AG08395 (cell line): ENCODE results near the gene ADRA2B.
"Not testable (repeated sequence)": the region's sequence is repeated elsewhere in the genome, so short reads cannot be mapped to it uniquely, and the experiment has no call there.

Source experiments
- DNase-seq: peaks from one replicate; pipeline ENCODE4 v3.0.0; 2012; ENCODE audit warnings: mixed read lengths, low spot score

The ADRA2B gene

GRCh38 chr2:96067098-96067660, 49.2 kb downstream of the ADRA2B start:
- not testable (repeated sequence) for DNase-seq

- DNase-seq, result not testable (repeated sequence)
Observed at GRCh38 chr2:96066511-96066910, 49.9 kb downstream of the ADRA2B start.

GRCh38 chr2:96065954-96066353, 50.4 kb downstream of the ADRA2B start:
- DNase-seq, result not testable (repeated sequence)

- no peak for DNase-seq
Observed at GRCh38 chr2:96065381-96065930, 50.9 kb downstream of the ADRA2B start.

GRCh38 chr2:96064760-96065159, 51.6 kb downstream of the ADRA2B start:
- DNase-seq, result not testable (repeated sequence)

- not testable (repeated sequence) for DNase-seq
Observed at GRCh38 chr2:96064047-96064675, 52.2 kb downstream of the ADRA2B start.

GRCh38 chr2:96063116-96063899, 53.1 kb downstream of the ADRA2B start:
- DNase-seq, result peak; percentile 50
